ENCODE measurements around the gene LACTBL1. TPM values are rescaled to one million over a fixed set of nuclear protein-coding genes. Genes with fewer than 3 reads are reported as not detected.
"Not testable (repeated sequence)": the region's sequence is repeated elsewhere in the genome, so short reads cannot be mapped to it uniquely, and the experiment has no call there.

The LACTBL1 gene
- total and polyA plus RNA-seq, 2 of the 4 experiments (the other 2 are of a cell fraction), result not detected

- H3K9me3 ChIP-seq (ENCODE audit: control insufficient read depth, insufficient read depth, low read length), result no peaks in the 10 kb centered on the region
- CTCF ChIA-PET, result no interaction called here
- no peak overlapping the region for H2BK20ac ChIP-seq (ENCODE audit: low read depth, low read length)
These were observed 11.3 kb upstream of the LACTBL1 start for GRCh38 chr1:22983944-22984343.

DNA sequence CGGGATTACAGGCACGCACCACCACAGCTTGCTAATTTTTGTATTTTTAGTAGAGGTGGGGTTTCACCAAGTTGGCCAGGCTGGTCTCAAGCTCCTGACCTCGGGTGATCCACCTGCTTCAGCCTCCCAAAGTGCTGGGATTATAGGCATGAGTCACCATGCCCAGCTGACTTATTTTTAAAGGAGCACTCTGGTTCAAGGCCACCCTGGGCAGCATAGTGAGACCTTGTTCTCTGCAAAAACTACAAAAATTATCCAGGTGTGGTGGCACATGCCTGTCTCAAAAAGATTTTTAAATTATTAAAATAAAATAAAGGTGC is 7.8 kb upstream of the LACTBL1 start:
- POLR2A ChIA-PET (ENCODE audit: unreplicated experiment); intact Hi-C loops (cut with micrococcal nuclease): not testable (repeated sequence)
- WGBS, 2 experiments (ENCODE audit: extremely low coverage in 2 of 2, insufficient read length in 1 of 2), result no CpG with 5 or more reads among the region's 3 CpGs

More at GRCh38 chr1:22983944-22984343, 11.3 kb upstream of the LACTBL1 start:
- no peak for TF ChIP-seq SMC3 (IDR thresholded peaks at IDR 0.05; ENCODE audit: low read depth, low read length)
- no peak for TF ChIP-seq MAFK (IDR thresholded peaks at IDR 0.05; ENCODE audit: low read depth, low read length)
- TF ChIP-seq NFE2L2 (IDR thresholded peaks at IDR 0.05; ENCODE audit: low read depth, low read length), result no peak
- TF ChIP-seq RAD21 (IDR thresholded peaks at IDR 0.05; ENCODE audit: low read length), result no peak
- TF ChIP-seq FOS (IDR thresholded peaks at IDR 0.05; ENCODE audit: low read depth, low read length), result no peak
- TF ChIP-seq MXI1 (IDR thresholded peaks at IDR 0.05; ENCODE audit: borderline replicate concordance, low read depth, low read length), result no peak
- no peak for TF ChIP-seq RFX5 (IDR thresholded peaks at IDR 0.05; ENCODE audit: low read depth, low read length)
- TF ChIP-seq, protein P1, sequence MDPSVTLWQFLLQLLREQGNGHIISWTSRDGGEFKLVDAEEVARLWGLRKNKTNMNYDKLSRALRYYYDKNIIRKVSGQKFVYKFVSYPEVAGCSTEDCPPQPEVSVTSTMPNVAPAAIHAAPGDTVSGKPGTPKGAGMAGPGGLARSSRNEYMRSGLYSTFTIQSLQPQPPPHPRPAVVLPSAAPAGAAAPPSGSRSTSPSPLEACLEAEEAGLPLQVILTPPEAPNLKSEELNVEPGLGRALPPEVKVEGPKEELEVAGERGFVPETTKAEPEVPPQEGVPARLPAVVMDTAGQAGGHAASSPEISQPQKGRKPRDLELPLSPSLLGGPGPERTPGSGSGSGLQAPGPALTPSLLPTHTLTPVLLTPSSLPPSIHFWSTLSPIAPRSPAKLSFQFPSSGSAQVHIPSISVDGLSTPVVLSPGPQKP (IDR thresholded peaks at IDR 0.05; ENCODE audit: borderline replicate concordance, low read depth, low read length), result no peak
- no peak for TF ChIP-seq CEBPB (IDR thresholded peaks at IDR 0.05; ENCODE audit: low read depth, low read length)
- TF ChIP-seq BHLHE40 (IDR thresholded peaks at IDR 0.05; ENCODE audit: low read depth, low read length), result no peak
- H3K18ac ChIP-seq (ENCODE audit: low read depth, low read length), result no peak overlapping the region
- H3K27ac ChIP-seq (ENCODE audit: insufficient read depth, low read length), result no peak overlapping the region
- no TSS peak for BruUV-seq (replicated peaks)
- no peak overlapping the region for H2BK120ac ChIP-seq (ENCODE audit: low read depth, low read length)
- H3K56ac ChIP-seq (ENCODE audit: extremely low read depth, insufficient read depth, low read length), result no peak overlapping the region
- DNase-seq (no peak), ATAC-seq (ENCODE audit: low read depth) (no peak)
- H4K5ac ChIP-seq (ENCODE audit: low read depth, low read length), result no peak overlapping the region
- H3K23ac ChIP-seq (ENCODE audit: low read depth, low read length), result no peak overlapping the region
- no CpG with 5 or more reads among the region's 4 CpGs for WGBS, 2 experiments (ENCODE audit: extremely low coverage in 2 of 2, insufficient read length in 1 of 2)
- no peaks in the 10 kb centered on the region for H3K36me3 ChIP-seq (ENCODE audit: control insufficient read depth, insufficient read depth, low read length)
- dilution Hi-C loops (cut with HindIII; ENCODE audit: low sequenced_read_pairs, unreplicated experiment), result no loop called here
- H3K4me1 ChIP-seq (ENCODE audit: control insufficient read depth, insufficient read depth, low read length), result no peaks in the 10 kb centered on the region
- H3K9ac ChIP-seq (ENCODE audit: low read depth, low read length), result no peak overlapping the region
- peaks cover 2% of the 10 kb centered on the region; the same call in 1 of the 2 replicates for H3K9me1 ChIP-seq (ENCODE audit: insufficient read depth, low read length)
- in situ Hi-C loops (cut with MboI; ENCODE audit: low sequenced_read_pairs), result loop anchor here (25.0 kb wide), 1 partner anchor 653 kb away; no protein-coding TSS in a partner anchor
- H4K91ac ChIP-seq (ENCODE audit: insufficient read depth, low read depth, low read length), result no peak overlapping the region
- H4K20me1 ChIP-seq (ENCODE audit: insufficient read depth, low read length), result no peaks in the 10 kb centered on the region
- H3K14ac ChIP-seq (replicated peaks; ENCODE audit: low read depth, low read length), result no peak overlapping the region
- no peak overlapping the region for H3K4ac ChIP-seq (ENCODE audit: low read depth, low read length)
- H3K4me2 ChIP-seq (ENCODE audit: low read depth, low read length), result no peak overlapping the region
- no peak overlapping the region for H4K8ac ChIP-seq (ENCODE audit: low read depth in 2 of 2, low read length in 2 of 2)
- H2AK5ac ChIP-seq (ENCODE audit: low read depth, low read length), result no peak overlapping the region
- H2BK5ac ChIP-seq (ENCODE audit: low read depth, low read length, poor library complexity, severe bottlenecking), result no peak overlapping the region
- H3K27me3 ChIP-seq (ENCODE audit: control insufficient read depth, insufficient read depth, low read length), result peaks cover 33% of the 10 kb centered on the region
- POLR2A ChIA-PET (ENCODE audit: unreplicated experiment), result no interaction called here
- no peak overlapping the region for H3K4me3 ChIP-seq (ENCODE audit: insufficient read depth, low read depth, low read length)
- no peak overlapping the region for H2AK9ac ChIP-seq (replicated peaks; ENCODE audit: low read depth, low read length, poor library complexity)
- intact Hi-C loops (cut with micrococcal nuclease), result no loop called here
- no peak overlapping the region for H2AFZ ChIP-seq (replicated peaks; ENCODE audit: low read length, poor library complexity)
- no peaks in the 10 kb centered on the region for H3K79me1 ChIP-seq (ENCODE audit: low read depth in 1 of 2, low read length in 2 of 2)
- no peak overlapping the region for H2BK15ac ChIP-seq (ENCODE audit: low read depth, low read length)

More for the DNA sequence above, 7.8 kb upstream of the LACTBL1 start:
- H3K27ac ChIP-seq (ENCODE audit: insufficient read depth, low read length); H2AK9ac ChIP-seq (replicated peaks; ENCODE audit: low read depth, low read length, poor library complexity); H3K23ac ChIP-seq (ENCODE audit: low read depth, low read length); CTCF ChIA-PET; H2AFZ ChIP-seq (replicated peaks; ENCODE audit: low read length, poor library complexity); H3K9me3 ChIP-seq (ENCODE audit: control insufficient read depth, insufficient read depth, low read length); H2AK5ac ChIP-seq (ENCODE audit: low read depth, low read length); H3K36me3 ChIP-seq (ENCODE audit: control insufficient read depth, insufficient read depth, low read length); H3K4me2 ChIP-seq (ENCODE audit: low read depth, low read length); H4K20me1 ChIP-seq (ENCODE audit: insufficient read depth, low read length); H4K91ac ChIP-seq (ENCODE audit: insufficient read depth, low read depth, low read length); H3K56ac ChIP-seq (ENCODE audit: extremely low read depth, insufficient read depth, low read length); H3K18ac ChIP-seq (ENCODE audit: low read depth, low read length); H3K9me1 ChIP-seq (ENCODE audit: insufficient read depth, low read length); H3K4ac ChIP-seq (ENCODE audit: low read depth, low read length); H3K4me3 ChIP-seq (ENCODE audit: insufficient read depth, low read depth, low read length); H3K9ac ChIP-seq (ENCODE audit: low read depth, low read length); BruUV-seq (replicated peaks); H4K5ac ChIP-seq (ENCODE audit: low read depth, low read length); H4K8ac ChIP-seq (ENCODE audit: low read depth in 2 of 2, low read length in 2 of 2); H3K79me1 ChIP-seq (ENCODE audit: low read depth in 1 of 2, low read length in 2 of 2); dilution Hi-C loops (cut with HindIII; ENCODE audit: low sequenced_read_pairs, unreplicated experiment); H2BK120ac ChIP-seq (ENCODE audit: low read depth, low read length); H2BK5ac ChIP-seq (ENCODE audit: low read depth, low read length, poor library complexity, severe bottlenecking); H3K14ac ChIP-seq (replicated peaks; ENCODE audit: low read depth, low read length); ATAC-seq (ENCODE audit: low read depth); DNase-seq; H2BK20ac ChIP-seq (ENCODE audit: low read depth, low read length); H2BK15ac ChIP-seq (ENCODE audit: low read depth, low read length); H3K4me1 ChIP-seq (ENCODE audit: control insufficient read depth, insufficient read depth, low read length): not testable (repeated sequence)
- peaks cover 25% of the 10 kb centered on the region for H3K27me3 ChIP-seq (ENCODE audit: control insufficient read depth, insufficient read depth, low read length)
- in situ Hi-C loops (cut with MboI; ENCODE audit: low sequenced_read_pairs), result loop anchor here (25.0 kb wide), 1 partner anchor 657 kb away; no protein-coding TSS in a partner anchor
